K562 (cell line): ENCODE measurements around the gene RAB31. TPM values are rescaled to one million over a fixed set of nuclear protein-coding genes. Genes with fewer than 3 reads are reported as not detected.

Experiments used
- BRD4 ChIP-seq: fragments of 200-600 bp; sonication (generic); IDR thresholded peaks from 2 replicates; pipeline ENCODE4 v1.6.1; 2017; ENCODE audit warnings: inconsistent platforms
- BRF1 ChIP-seq: IDR thresholded peaks from 3 replicates; pipeline ENCODE4 v1.6.1; 2011; ENCODE audit warnings: borderline replicate concordance, mild to moderate bottlenecking; ENCODE audit not compliant: insufficient read length; ENCODE audit errors: extremely low read depth
- CC2D1A ChIP-seq: fragments of 450-650 bp; IDR thresholded peaks from 2 replicates; pipeline ENCODE4 v1.6.1; 2017; ENCODE audit warnings: mild to moderate bottlenecking
- CREB3 ChIP-seq: fragments of 450-650 bp; conservative IDR thresholded peaks from 2 replicates; pipeline ENCODE4 v1.6.1; 2016; ENCODE audit warnings: missing genetic modification characterization, low read depth, mild to moderate bottlenecking, missing compliant biosample characterization, moderate library complexity
- CREM ChIP-seq: IDR thresholded peaks from 2 replicates; pipeline ENCODE4 v1.6.1; 2014; ENCODE audit warnings: antibody characterized with exemption, low read depth
- CTBP1 ChIP-seq: fragments of 450-650 bp; IDR thresholded peaks from 2 replicates; pipeline ENCODE4 v1.6.1; 2016; ENCODE audit warnings: borderline replicate concordance
- CXXC5 ChIP-seq: fragments of 250-450 bp; sonication (Bioruptor Pico); IDR thresholded peaks from 2 replicates; pipeline ENCODE4 v1.8.0; 2022; ENCODE audit warnings: inconsistent platforms, mild to moderate bottlenecking, moderate library complexity
- HNRNPH1 ChIP-seq: fragments of 200-400 bp; formaldehyde crosslinking; optimal IDR thresholded peaks from 2 replicates; pipeline ENCODE3; 2017; ENCODE audit warnings: low read depth, mild to moderate bottlenecking, low read length, moderate library complexity
- LCOR ChIP-seq: sonication (generic); formaldehyde crosslinking; IDR thresholded peaks from 2 replicates; pipeline ENCODE4 v1.8.0; 2022; ENCODE audit warnings: mild to moderate bottlenecking, missing genetic modification reagents
- MED1 ChIP-seq: sonication (generic); formaldehyde crosslinking; IDR thresholded peaks from 2 replicates; pipeline ENCODE4 v1.8.1; 2023; ENCODE audit warnings: missing genetic modification reagents, borderline replicate concordance
- MTA3 ChIP-seq: fragments of 450-650 bp; formaldehyde crosslinking; IDR thresholded peaks from 2 replicates; pipeline ENCODE4 v1.6.1; 2017; ENCODE audit warnings: mild to moderate bottlenecking, borderline replicate concordance
- PKNOX1 ChIP-seq: fragments of 450-650 bp; IDR thresholded peaks from 2 replicates; pipeline ENCODE4 v1.6.1; 2016
- STAT5B ChIP-seq: fragments of 250-450 bp; sonication (Bioruptor Pico); IDR thresholded peaks from 2 replicates; pipeline ENCODE4 v1.8.0; 2021; ENCODE audit warnings: mild to moderate bottlenecking, inconsistent platforms
- ZNF124 ChIP-seq: sonication (generic); formaldehyde crosslinking; IDR thresholded peaks from 2 replicates; pipeline ENCODE4 v1.8.1; 2022; ENCODE audit warnings: missing genetic modification reagents
- ZNF165 ChIP-seq: fragments of 250-450 bp; sonication (Bioruptor Pico); IDR thresholded peaks from 2 replicates; pipeline ENCODE4 v1.4.0; 2020; ENCODE audit warnings: borderline replicate concordance
- ZNF589 ChIP-seq: fragments of 200-800 bp; sonication (Bioruptor generic); IDR thresholded peaks from 2 replicates; pipeline ENCODE4 v1.6.1; 2016; ENCODE audit warnings: low read depth, missing genetic modification characterization, missing compliant biosample characterization
- polyA plus RNA-seq, 8 experiments: library from polyadenylated mRNA; depleted of rRNA in 4 of 8; stranded (reverse) in 5 of 8; unstranded in 3 of 8; fragments of >200 nt; fragmentation: Nextera tagmentation in 2 of 8; fragmentation: Illumina TruSeq in 1 of 8; extraction: Ambion mirVana in 2 of 8; extraction: Trizol in 1 of 8; gene quantifications; 2 replicates each; pipeline versions ENCODE4 v1.2.1 to v1.2.3, GENCODE V29; 2011 to 2014; ENCODE audit warnings: inconsistent platforms in 1 of 8, missing spikeins in 1 of 8
- total RNA-seq, 7 experiments: library from RNA; depleted of rRNA in 6 of 7; stranded (reverse); fragments of >200 nt in 6 of 7; fragmentation: Illumina TruSeq in 2 of 7; extraction: Trizol in 2 of 7; gene quantifications; 2 replicates each; pipeline versions ENCODE4 v1.2.1 to v1.2.3, GENCODE V29; 2011 to 2021; ENCODE audit warnings: low replicate concordance in 1 of 7
- TF ChIP-seq, protein P1 (sequence below): fragments of 450-650 bp; conservative IDR thresholded peaks from 2 replicates; pipeline ENCODE4 v1.6.1; 2016; ENCODE audit warnings: missing genetic modification characterization, low read depth, mild to moderate bottlenecking, control low read depth, missing compliant biosample characterization
- TF ChIP-seq, protein P2 (sequence below): sonication (generic); formaldehyde crosslinking; IDR thresholded peaks from 2 replicates; pipeline ENCODE4 v1.8.0; 2022; ENCODE audit warnings: missing genetic modification reagents, mild to moderate bottlenecking, borderline replicate concordance
- TF ChIP-seq, protein P3 (sequence below), 3 experiments: fragments of 200-800 bp in 1 of 3; sonication (Bioruptor generic) in 1 of 3; sonication (generic) in 1 of 3; formaldehyde crosslinking in 1 of 3; IDR thresholded peaks; 2 replicates each; pipeline versions ENCODE4 v1.6.1 to v1.8.0; 2016 to 2022; ENCODE audit warnings: mild to moderate bottlenecking in 2 of 3, missing compliant biosample characterization in 2 of 3, missing genetic modification characterization in 2 of 3, missing genetic modification reagents in 1 of 3

The RAB31 gene
- total and polyA plus RNA-seq, 9 of the 15 experiments (the other 6 are each of a cell fraction or from before 2014, with no cell fraction given), result 20.7 to 70.4 (median 41.3) TPM

DNA sequence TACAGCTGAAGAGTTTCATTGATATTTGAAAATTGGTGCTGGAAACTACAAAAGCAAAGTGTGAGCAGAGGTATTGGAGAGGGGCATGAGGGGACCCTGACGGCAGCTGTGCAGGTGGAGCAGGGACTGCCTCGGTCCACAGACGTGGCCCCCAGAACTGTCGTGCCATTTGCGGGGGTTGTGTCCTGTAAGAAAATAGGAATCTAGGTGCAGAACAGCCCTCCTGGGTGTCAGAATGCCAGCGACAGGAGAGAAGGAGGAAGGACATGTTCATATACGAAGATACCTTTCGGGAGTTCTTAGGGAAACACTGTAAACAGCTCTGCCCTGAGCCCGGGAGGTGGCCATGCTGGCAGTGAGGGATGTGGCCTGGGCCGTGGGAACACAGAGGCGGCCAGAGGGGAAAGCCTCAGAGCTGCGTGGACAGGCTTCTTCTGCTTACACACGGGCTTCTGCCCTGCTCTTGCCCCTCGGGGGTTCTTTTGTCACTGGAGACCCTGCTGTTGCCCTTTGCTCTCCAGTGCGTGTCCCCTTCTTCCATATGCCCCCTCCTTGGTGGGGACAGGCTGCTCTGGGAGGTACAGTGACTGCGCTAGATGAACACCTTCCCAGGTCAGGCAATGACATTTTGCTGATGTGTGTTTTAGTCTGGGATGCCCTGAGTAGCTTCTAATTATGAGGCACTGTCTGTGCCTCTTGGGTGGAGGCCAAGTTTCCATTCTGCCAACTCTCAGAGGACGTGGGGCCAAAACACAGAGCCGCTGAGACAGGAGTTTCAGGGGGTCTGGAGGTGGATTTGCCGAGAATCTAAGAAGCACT lies 95.8 kb downstream of the RAB31 start (continued):
- TF ChIP-seq, protein P1, sequence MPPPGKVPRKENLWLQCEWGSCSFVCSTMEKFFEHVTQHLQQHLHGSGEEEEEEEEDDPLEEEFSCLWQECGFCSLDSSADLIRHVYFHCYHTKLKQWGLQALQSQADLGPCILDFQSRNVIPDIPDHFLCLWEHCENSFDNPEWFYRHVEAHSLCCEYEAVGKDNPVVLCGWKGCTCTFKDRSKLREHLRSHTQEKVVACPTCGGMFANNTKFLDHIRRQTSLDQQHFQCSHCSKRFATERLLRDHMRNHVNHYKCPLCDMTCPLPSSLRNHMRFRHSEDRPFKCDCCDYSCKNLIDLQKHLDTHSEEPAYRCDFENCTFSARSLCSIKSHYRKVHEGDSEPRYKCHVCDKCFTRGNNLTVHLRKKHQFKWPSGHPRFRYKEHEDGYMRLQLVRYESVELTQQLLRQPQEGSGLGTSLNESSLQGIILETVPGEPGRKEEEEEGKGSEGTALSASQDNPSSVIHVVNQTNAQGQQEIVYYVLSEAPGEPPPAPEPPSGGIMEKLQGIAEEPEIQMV (tag), result no peak
- TF ChIP-seq ZNF165 (no peak), ZNF124 (no peak), PKNOX1 (no peak; the same call in 1 of the 2 replicates), CTBP1 (peak; percentile 36; the same call in 1 of the 2 replicates), MTA3 (peak; percentile 14; the same call in 1 of the 2 replicates), HNRNPH1 (no peak), ZNF589 (CRISPR knock-in tag) (0 out of 2 replicates have a peak, but pooled peaks have one; percentile 45), MED1 (CRISPR knock-in tag) (no peak), BRD4 (peak; percentile 12; the same call in 1 of the 2 replicates), CREM (no peak), BRF1 (no peak), CXXC5 (CRISPR knock-in tag) (peak; percentile 37), CREB3 (tag) (peak; percentile 85), LCOR (CRISPR knock-in tag) (peak; percentile 62), STAT5B (CRISPR knock-in tag) (no peak), CC2D1A (no peak)
- TF ChIP-seq, protein P2, sequence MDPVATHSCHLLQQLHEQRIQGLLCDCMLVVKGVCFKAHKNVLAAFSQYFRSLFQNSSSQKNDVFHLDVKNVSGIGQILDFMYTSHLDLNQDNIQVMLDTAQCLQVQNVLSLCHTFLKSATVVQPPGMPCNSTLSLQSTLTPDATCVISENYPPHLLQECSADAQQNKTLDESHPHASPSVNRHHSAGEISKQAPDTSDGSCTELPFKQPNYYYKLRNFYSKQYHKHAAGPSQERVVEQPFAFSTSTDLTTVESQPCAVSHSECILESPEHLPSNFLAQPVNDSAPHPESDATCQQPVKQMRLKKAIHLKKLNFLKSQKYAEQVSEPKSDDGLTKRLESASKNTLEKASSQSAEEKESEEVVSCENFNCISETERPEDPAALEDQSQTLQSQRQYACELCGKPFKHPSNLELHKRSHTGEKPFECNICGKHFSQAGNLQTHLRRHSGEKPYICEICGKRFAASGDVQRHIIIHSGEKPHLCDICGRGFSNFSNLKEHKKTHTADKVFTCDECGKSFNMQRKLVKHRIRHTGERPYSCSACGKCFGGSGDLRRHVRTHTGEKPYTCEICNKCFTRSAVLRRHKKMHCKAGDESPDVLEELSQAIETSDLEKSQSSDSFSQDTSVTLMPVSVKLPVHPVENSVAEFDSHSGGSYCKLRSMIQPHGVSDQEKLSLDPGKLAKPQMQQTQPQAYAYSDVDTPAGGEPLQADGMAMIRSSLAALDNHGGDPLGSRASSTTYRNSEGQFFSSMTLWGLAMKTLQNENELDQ (CRISPR knock-in tag), result peak; percentile 84; the same call in 1 of the 2 replicates
- TF ChIP-seq, protein P3, sequence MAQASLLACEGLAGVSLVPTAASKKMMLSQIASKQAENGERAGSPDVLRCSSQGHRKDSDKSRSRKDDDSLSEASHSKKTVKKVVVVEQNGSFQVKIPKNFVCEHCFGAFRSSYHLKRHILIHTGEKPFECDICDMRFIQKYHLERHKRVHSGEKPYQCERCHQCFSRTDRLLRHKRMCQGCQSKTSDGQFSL (CRISPR knock-in tag; IDR thresholded peaks at IDR 0.05), result no peak; the same call in 1 of the 2 replicates
- TF ChIP-seq, protein P3 (tag; IDR thresholded peaks at IDR 0.05), result peak in 1 of 2 experiments; percentile 81; a peak in 2 of 4 replicates
